Measurements from ENCODE around the gene IL17A.

GRCh38 chr6:52201493-52201892 is 15.3 kb downstream of the IL17A start:
- no peak for TF ChIP-seq CTCF (IDR thresholded peaks at IDR 0.05; ENCODE audit: low read length)
- TF ChIP-seq EZH2 (IDR thresholded peaks at IDR 0.05; ENCODE audit: borderline replicate concordance, low read length): no peak

All from OCI-LY1 (cell line).